Spleen (tissue), 7 donors: ENCODE data around the gene ABLIM2.

Experiments
- POLR2AphosphoS5 ChIP-seq, 3 donors: sonication (generic); formaldehyde crosslinking; IDR thresholded peaks; one replicate each; pipeline ENCODE4 v1.5.1; 2017; ENCODE audit warnings: antibody characterized with exemption in 3 of 3
- TF ChIP-seq, protein P1 (sequence below), 11 experiments: fragments of 200-600 bp in 7 of 11; fragments of 450-650 bp in 4 of 11; sonication (generic) in 4 of 11; IDR thresholded peaks in 8 of 11; conservative IDR thresholded peaks in 3 of 11; 1 replicate in 7 of 11; 2 replicates in 4 of 11; pipeline versions ENCODE4 v1.4.0 to v1.8.0; 2016 to 2021; ENCODE audit warnings: antibody characterized with exemption in 11 of 11, inconsistent platforms in 4 of 11, mild to moderate bottlenecking in 1 of 11
- donor health status: DM: no; HTN: no; CAD: no; lungs with moderate emphysema.
- donor health status: DM: no; HTN: no; CAD: no.
- donor health status: DM: no; HTN: no; CAD: no.

DNA sequence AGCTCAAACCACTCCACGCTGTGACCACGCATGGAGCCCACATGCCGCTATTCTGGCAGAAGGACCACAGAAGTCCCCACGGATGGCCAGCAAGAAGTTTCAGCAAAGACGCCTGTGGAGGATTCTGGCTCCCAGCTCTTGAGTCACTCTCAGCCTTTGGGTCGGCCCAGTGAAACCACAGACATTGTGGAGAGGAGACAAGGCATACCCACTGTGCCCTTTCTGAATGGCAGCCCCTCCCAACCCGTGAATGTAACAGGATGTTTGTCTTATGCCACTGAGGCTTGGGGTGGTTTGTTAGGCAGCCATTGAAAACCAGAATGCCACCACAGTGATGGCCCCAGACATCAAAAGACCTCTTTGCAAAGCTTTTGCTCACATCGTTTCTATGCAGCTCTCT is 42.7 kb downstream of the ABLIM2 start:
- TF ChIP-seq, protein P1, sequence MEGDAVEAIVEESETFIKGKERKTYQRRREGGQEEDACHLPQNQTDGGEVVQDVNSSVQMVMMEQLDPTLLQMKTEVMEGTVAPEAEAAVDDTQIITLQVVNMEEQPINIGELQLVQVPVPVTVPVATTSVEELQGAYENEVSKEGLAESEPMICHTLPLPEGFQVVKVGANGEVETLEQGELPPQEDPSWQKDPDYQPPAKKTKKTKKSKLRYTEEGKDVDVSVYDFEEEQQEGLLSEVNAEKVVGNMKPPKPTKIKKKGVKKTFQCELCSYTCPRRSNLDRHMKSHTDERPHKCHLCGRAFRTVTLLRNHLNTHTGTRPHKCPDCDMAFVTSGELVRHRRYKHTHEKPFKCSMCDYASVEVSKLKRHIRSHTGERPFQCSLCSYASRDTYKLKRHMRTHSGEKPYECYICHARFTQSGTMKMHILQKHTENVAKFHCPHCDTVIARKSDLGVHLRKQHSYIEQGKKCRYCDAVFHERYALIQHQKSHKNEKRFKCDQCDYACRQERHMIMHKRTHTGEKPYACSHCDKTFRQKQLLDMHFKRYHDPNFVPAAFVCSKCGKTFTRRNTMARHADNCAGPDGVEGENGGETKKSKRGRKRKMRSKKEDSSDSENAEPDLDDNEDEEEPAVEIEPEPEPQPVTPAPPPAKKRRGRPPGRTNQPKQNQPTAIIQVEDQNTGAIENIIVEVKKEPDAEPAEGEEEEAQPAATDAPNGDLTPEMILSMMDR (IDR thresholded peaks at IDR 0.05 in 8 of 11, conservative IDR thresholded peaks at IDR 0.05 in 3 of 11), result no peak
- no peak for TF ChIP-seq POLR2AphosphoS5 (IDR thresholded peaks at IDR 0.05)
